HepG2 (cell line): Measurements from ENCODE around the gene SAMSN1. TPM values are rescaled to one million over a fixed set of nuclear protein-coding genes. Genes with fewer than 3 reads are reported as not detected.

Experiments used
- ATAC-seq: fragments of 200-7000 bp; cut with Tn5 transposase; 3 replicates; pipeline ENCODE4 v1.9.1; 2020; ENCODE audit warnings: mild to moderate bottlenecking, moderate library complexity
- BruUV-seq: library from RNA; stranded (reverse); fragments of 400-500 nt; replicated peaks from 2 replicates; lab custom pipeline; 2021; lab: Mats Ljungman, UMichigan
- CTCF ChIA-PET: fragments of 300-600 bp; formaldehyde crosslinking; extraction: SDS; loops from one replicate; lab custom pipeline; 2021; ENCODE audit warnings: low total read pairs, inconsistent platforms, low intra/inter-chr PET ratio; lab: Yijun Ruan, JAX
- POLR2A ChIA-PET: fragments of 350-600 bp; sonication (Branson Sonifier 250); formaldehyde crosslinking; loops from one replicate; lab custom pipeline; 2020; ENCODE audit warnings: antibody characterized with exemption, inconsistent platforms; lab: Yijun Ruan, JAX
- DNase-seq: peaks from one replicate; pipeline ENCODE4 v3.0.0-alpha.2; 2015; ENCODE audit warnings: low spot score
- FAIRE-seq: peaks from 3 replicates; lab custom pipeline; 2011; peaks lifted over from hg19 to GRCh38; lab: Jason Lieb, UNC
- H2AFZ ChIP-seq: one replicate; pipeline ENCODE4 v1.6.1; 2011; ENCODE audit warnings: low read length, inconsistent platforms
- H3K27ac ChIP-seq: fragments of 300-600 bp; 3 replicates; pipeline ENCODE4 v1.8.0; 2011; ENCODE audit warnings: mixed run types, mild to moderate bottlenecking, mixed read lengths, low read length, inconsistent platforms; ENCODE audit not compliant: insufficient read depth; ENCODE audit errors: extremely low read length
- H3K27me3 ChIP-seq, 2 experiments: fragments of 200-600 bp in 1 of 2; 2 replicates in 1 of 2; 3 replicates in 1 of 2; pipeline versions ENCODE4 v1.6.0 to v1.8.0; 2011; ENCODE audit warnings: low read length in 2 of 2, mild to moderate bottlenecking in 2 of 2, moderate library complexity in 2 of 2, inconsistent platforms in 1 of 2; ENCODE audit not compliant: insufficient read depth in 2 of 2, control insufficient read depth in 1 of 2
- H3K36me3 ChIP-seq, 2 experiments: fragments of 200-600 bp in 1 of 2; replicated peaks in 1 of 2; 2 replicates in 1 of 2; 3 replicates in 1 of 2; pipeline versions ENCODE4 v1.5.1 to v1.8.0; 2011; ENCODE audit warnings: low read length in 2 of 2, inconsistent platforms in 1 of 2; ENCODE audit not compliant: insufficient read depth in 2 of 2, control insufficient read depth in 1 of 2
- H3K4me1 ChIP-seq: 2 replicates; pipeline ENCODE4 v1.5.1; 2012; ENCODE audit warnings: low read length, inconsistent platforms; ENCODE audit not compliant: insufficient read depth
- H3K4me2 ChIP-seq: 2 replicates; pipeline ENCODE4 v1.6.0; 2011; ENCODE audit warnings: low read depth, low read length, inconsistent platforms
- H3K4me3 ChIP-seq, 3 experiments: fragments of 200-600 bp in 1 of 3; sonication (generic), shearing (Covaris generic) in 1 of 3; replicated peaks in 1 of 3; 2 replicates each; pipeline ENCODE4 v1.5.1; 2011 to 2016; ENCODE audit warnings: low read length in 3 of 3, inconsistent platforms in 2 of 3, low read depth in 2 of 3, mild to moderate bottlenecking in 2 of 3, control low read depth in 1 of 3, mixed read lengths in 1 of 3; ENCODE audit not compliant: insufficient read depth in 1 of 3
- H3K79me2 ChIP-seq: one replicate; pipeline ENCODE4 v1.6.1; 2011; ENCODE audit warnings: low read length, inconsistent platforms; ENCODE audit not compliant: insufficient read depth
- H3K9ac ChIP-seq: 2 replicates; pipeline ENCODE4 v1.6.0; 2011; ENCODE audit warnings: mild to moderate bottlenecking, low read depth, low read length, inconsistent platforms; ENCODE audit not compliant: insufficient read depth
- H3K9me3 ChIP-seq: 2 replicates; pipeline ENCODE4 v1.5.1; 2012; ENCODE audit warnings: mild to moderate bottlenecking, low read length
- H4K20me1 ChIP-seq: 2 replicates; pipeline ENCODE4 v1.6.0; 2011; ENCODE audit warnings: inconsistent platforms, mild to moderate bottlenecking, low read length, moderate library complexity; ENCODE audit not compliant: insufficient read depth
- ASH2L ChIP-seq: fragments of 300-600, 200-600 bp; sonication (generic); IDR thresholded peaks from 2 replicates; pipeline ENCODE4 v1.7.0; 2017; ENCODE audit warnings: low read depth, mild to moderate bottlenecking, moderate library complexity, mixed read lengths, low read length; ENCODE audit not compliant: insufficient read length
- FOXM1 ChIP-seq: sonication (generic); formaldehyde crosslinking; IDR thresholded peaks from 2 replicates; pipeline ENCODE4 v1.5.0; 2020; ENCODE audit warnings: missing genetic modification reagents
- FUBP1 ChIP-seq: sonication (generic); formaldehyde crosslinking; IDR thresholded peaks from 2 replicates; pipeline ENCODE4 v1.5.1; 2020; ENCODE audit warnings: missing genetic modification reagents, mild to moderate bottlenecking, borderline replicate concordance
- GABPA ChIP-seq, 2 experiments: IDR thresholded peaks; 2 replicates each; pipeline ENCODE4 v1.6.1; 2011 to 2016; ENCODE audit warnings: low read depth in 2 of 2, low read length in 1 of 2, missing biosample characterization in 1 of 2, missing genetic modification characterization in 1 of 2
- HDAC1 ChIP-seq: sonication (generic); formaldehyde crosslinking; IDR thresholded peaks from 2 replicates; pipeline ENCODE4 v1.5.1; 2020; ENCODE audit warnings: mild to moderate bottlenecking, missing genetic modification reagents
- KAT2B ChIP-seq: fragments of 150-350 bp; IDR thresholded peaks from 2 replicates; pipeline ENCODE4 v1.6.1; 2014; ENCODE audit warnings: low read depth, low read length, borderline replicate concordance
- KMT2B ChIP-seq: IDR thresholded peaks from 2 replicates; pipeline ENCODE4 v1.6.1; 2016; ENCODE audit warnings: missing genetic modification reagents, missing compliant biosample characterization
- NR3C1 ChIP-seq: sonication (generic); formaldehyde crosslinking; IDR thresholded peaks from 2 replicates; pipeline ENCODE4 v1.4.0; 2020; ENCODE audit warnings: missing genetic modification reagents
- TEAD2 ChIP-seq: sonication (generic); formaldehyde crosslinking; IDR thresholded peaks from 2 replicates; pipeline ENCODE4 v1.9.0; 2021; ENCODE audit warnings: missing genetic modification reagents
- ZFP37 ChIP-seq: sonication (generic); formaldehyde crosslinking; IDR thresholded peaks from 2 replicates; pipeline ENCODE4 v1.4.0; 2020; ENCODE audit warnings: missing genetic modification reagents, borderline replicate concordance
- ZFX ChIP-seq: sonication (generic); formaldehyde crosslinking; IDR thresholded peaks from 2 replicates; pipeline ENCODE4 v1.4.0; 2020; ENCODE audit warnings: mild to moderate bottlenecking, low read depth, missing genetic modification reagents, moderate library complexity
- ZMYM4 ChIP-seq: sonication (generic); formaldehyde crosslinking; IDR thresholded peaks from 2 replicates; pipeline ENCODE4 v1.8.1; 2023; ENCODE audit warnings: mild to moderate bottlenecking, missing genetic modification reagents
- ZNF124 ChIP-seq: sonication (generic); formaldehyde crosslinking; IDR thresholded peaks from 2 replicates; pipeline ENCODE4 v1.4.0; 2020; ENCODE audit warnings: missing genetic modification reagents
- ZNF235 ChIP-seq: sonication (generic); formaldehyde crosslinking; IDR thresholded peaks from 2 replicates; pipeline ENCODE4 v1.8.1; 2023; ENCODE audit warnings: mild to moderate bottlenecking, missing genetic modification reagents, borderline replicate concordance
- ZNF292 ChIP-seq: sonication (generic); formaldehyde crosslinking; IDR thresholded peaks from 2 replicates; pipeline ENCODE4 v1.8.1; 2022; ENCODE audit warnings: mild to moderate bottlenecking, low read depth, missing genetic modification reagents, borderline replicate concordance
- ZNF3 ChIP-seq: IDR thresholded peaks from 2 replicates; pipeline ENCODE4 v1.7.0; 2017; ENCODE audit warnings: inconsistent platforms
- ZNF431 ChIP-seq: sonication (generic); formaldehyde crosslinking; IDR thresholded peaks from 2 replicates; pipeline ENCODE4 v1.9.0; 2022; ENCODE audit warnings: missing genetic modification reagents, low read depth, mild to moderate bottlenecking, borderline replicate concordance
- ZNF644 ChIP-seq: IDR thresholded peaks from 2 replicates; pipeline ENCODE4 v1.6.1; 2016; ENCODE audit warnings: low read depth
- WGBS: methylation state at CpG from one replicate; pipeline ENCODE4 v1.1.6; 2017; ENCODE audit warnings: low lambda C conversion rate; 5-methylcytosine and 5-hydroxymethylcytosine counted together
- in situ Hi-C: cut with HindIII; loops from 2 replicates; pipeline ENCODE4 v1.10.0; 2017; ENCODE audit warnings: low pct_unique_long_range_greater_than_20kb; ENCODE audit not compliant: extremely low pct_ligation_motif_present
- intact Hi-C: fragments of 100-400 bp; cut with micrococcal nuclease; formaldehyde crosslinking; loops from one replicate; pipeline ENCODE4 v1.10.0; 2022; ENCODE audit not compliant: unreplicated experiment
- polyA plus RNA-seq, 8 experiments: library from polyadenylated mRNA; depleted of rRNA in 3 of 8; stranded (reverse) in 7 of 8; unstranded in 1 of 8; fragments of >200 nt; fragmentation: Illumina TruSeq in 4 of 8; extraction: Trizol in 4 of 8; gene quantifications; 2 replicates each; pipeline versions ENCODE4 v1.2.1 to v1.2.3, GENCODE V29; 2011 to 2016; ENCODE audit warnings: low read depth in 4 of 8, missing spikeins in 1 of 8, mixed read lengths in 1 of 8; ENCODE audit not compliant: insufficient read depth in 1 of 8
- total RNA-seq, 5 experiments: library from RNA; depleted of rRNA; stranded (reverse); fragments of >200 nt; fragmentation: Illumina TruSeq; extraction: Trizol; gene quantifications; 2 replicates each; pipeline ENCODE4 v1.2.3, GENCODE V29; 2016; ENCODE audit warnings: low read depth in 1 of 5

The SAMSN1 gene
- total and polyA plus RNA-seq, 2 of the 13 experiments (the other 11 are each of a cell fraction or from before 2014, with no cell fraction given): 0.09 TPM; not detected in 1

GRCh38 chr21:14551741-14552140, 5.6 kb upstream of the SAMSN1 start:
- Histone ChIP-seq H4K20me1 (no peaks in the 10 kb centered on the region), H2AFZ (no peak overlapping the region), H3K79me2 (no peaks in the 10 kb centered on the region), H3K4me1 (no peaks in the 10 kb centered on the region), H3K4me2 (no peak overlapping the region), H3K4me3 (no peak overlapping the region), H3K36me3 (no peaks in the 10 kb centered on the region), H3K27me3 (no peaks in the 10 kb centered on the region), H3K27ac (no peak overlapping the region), H3K9ac (no peak overlapping the region), H3K9me3 (no peaks in the 10 kb centered on the region)
- ATAC-seq (no peak), FAIRE-seq (no peak), DNase-seq (no peak)
- BruUV-seq: no TSS peak
- intact Hi-C loops (no loop called here), in situ Hi-C loops (no loop called here)
- CTCF ChIA-PET: no interaction called here
- TF ChIP-seq NR3C1 (no peak), ZNF644 (CRISPR knock-in tag) (no peak), ZNF124 (CRISPR knock-in tag) (no peak), ZFP37 (no peak), FUBP1 (CRISPR knock-in tag) (no peak), ZNF235 (no peak), KMT2B (CRISPR knock-in tag) (no peak), ASH2L (no peak), HDAC1 (CRISPR knock-in tag) (no peak), FOXM1 (no peak), TEAD2 (CRISPR knock-in tag) (no peak), KAT2B (no peak), ZFX (CRISPR knock-in tag) (no peak), ZMYM4 (CRISPR knock-in tag) (no peak), ZNF3 (CRISPR knock-in tag) (no peak), GABPA (IDR thresholded peaks at IDR 0.05; ENCODE audit: low read depth, low read length) (no peak), GABPA (CRISPR knock-in tag; IDR thresholded peaks at IDR 0.05; ENCODE audit: low read depth) (no peak), ZNF292 (CRISPR knock-in tag) (no peak), ZNF431 (CRISPR knock-in tag) (no peak)
- WGBS: 3% methylated on average over 2 of the region's 2 CpGs
- POLR2A ChIA-PET: no interaction called here
